Transverse colon (tissue), 3 donors: ENCODE data around the gene TENT5C.

ENCODE experiments used
- EP300 ChIP-seq: sonication (generic); formaldehyde crosslinking; IDR thresholded peaks from one replicate; pipeline ENCODE4 v1.6.1; 2017; ENCODE audit warnings: antibody characterized with exemption, low read depth
- POLR2AphosphoS5 ChIP-seq, 3 donors: sonication (generic); formaldehyde crosslinking; IDR thresholded peaks; one replicate each; pipeline ENCODE4 v1.6.1; 2016; ENCODE audit warnings: antibody characterized with exemption in 3 of 3

DNA sequence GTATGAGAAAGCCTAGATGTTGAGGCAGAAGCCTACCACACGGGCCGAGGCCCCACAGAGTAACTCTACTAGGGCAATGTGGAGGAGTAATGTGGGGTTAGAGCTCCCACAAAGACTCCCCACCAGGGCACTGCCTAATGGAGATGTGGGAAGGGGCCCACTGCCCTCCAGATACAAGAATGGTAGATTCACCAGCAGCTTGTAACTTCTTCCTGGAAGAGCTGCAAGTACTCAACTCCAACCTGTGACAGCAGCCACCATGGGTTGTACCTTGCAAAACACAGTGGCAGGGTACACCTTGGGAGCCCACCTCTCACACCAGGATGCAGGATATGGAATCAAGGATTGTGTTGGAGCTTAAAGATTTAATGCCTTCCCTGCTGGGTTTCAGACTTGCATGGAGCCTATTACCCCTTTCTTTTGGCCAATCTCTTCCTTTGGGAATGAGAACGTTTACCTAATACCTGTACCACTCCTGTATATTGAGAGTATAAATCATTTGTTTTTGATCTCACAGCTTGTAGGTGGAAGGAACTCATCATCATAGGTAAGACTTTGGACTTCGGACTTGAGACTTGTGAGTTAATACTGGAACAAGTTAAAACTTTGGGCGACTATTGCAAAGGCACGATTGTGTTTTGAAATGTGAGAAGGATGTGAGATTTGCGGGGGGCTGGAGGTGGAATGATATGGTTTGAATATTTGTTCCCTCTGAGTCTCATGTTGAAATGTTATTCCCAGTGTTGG, 57.5 kb downstream of the TENT5C start:
- TF ChIP-seq POLR2AphosphoS5 (IDR thresholded peaks at IDR 0.05) (no peak), EP300 (no peak)
